K562 (cell line): ENCODE measurements around the gene MED29. TPM values are rescaled to one million over a fixed set of nuclear protein-coding genes. Genes with fewer than 3 reads are reported as not detected.

Experiments used
- ARID1B ChIP-seq: fragments of 450-650 bp; IDR thresholded peaks from 2 replicates; pipeline ENCODE4 v1.6.1; 2016; ENCODE audit warnings: antibody characterized with exemption, mild to moderate bottlenecking, inconsistent platforms
- C11orf30 ChIP-seq: fragments of 450-650 bp; IDR thresholded peaks from 2 replicates; pipeline ENCODE4 v1.6.1; 2016; ENCODE audit warnings: low read depth, mild to moderate bottlenecking
- CEBPG ChIP-seq, 3 experiments: fragments of 200-800 bp in 1 of 3; sonication (Bioruptor generic) in 1 of 3; sonication (generic) in 1 of 3; formaldehyde crosslinking in 1 of 3; IDR thresholded peaks in 2 of 3; conservative IDR thresholded peaks in 1 of 3; 2 replicates each; pipeline versions ENCODE4 v1.6.1 to v1.8.0; 2016 to 2022; ENCODE audit warnings: missing compliant biosample characterization in 2 of 3, missing genetic modification characterization in 2 of 3, mild to moderate bottlenecking in 1 of 3, missing genetic modification reagents in 1 of 3
- ESRRA ChIP-seq: fragments of 450-650 bp; IDR thresholded peaks from 2 replicates; pipeline ENCODE4 v1.6.1; 2014; ENCODE audit warnings: low read depth, mild to moderate bottlenecking, moderate library complexity, borderline replicate concordance
- ETV1 ChIP-seq: fragments of 450-650 bp; conservative IDR thresholded peaks from 2 replicates; pipeline ENCODE4 v1.6.1; 2016; ENCODE audit warnings: missing genetic modification characterization, control low read depth, low read depth, missing compliant biosample characterization
- MAFG ChIP-seq: fragments of 450-650 bp; conservative IDR thresholded peaks from 2 replicates; pipeline ENCODE4 v1.6.1; 2016; ENCODE audit warnings: missing genetic modification characterization, missing compliant biosample characterization
- polyA plus RNA-seq, 8 experiments: library from polyadenylated mRNA; depleted of rRNA in 4 of 8; stranded (reverse) in 5 of 8; unstranded in 3 of 8; fragments of >200 nt; fragmentation: Nextera tagmentation in 2 of 8; fragmentation: Illumina TruSeq in 1 of 8; extraction: Ambion mirVana in 2 of 8; extraction: Trizol in 1 of 8; gene quantifications; 2 replicates each; pipeline versions ENCODE4 v1.2.1 to v1.2.3, GENCODE V29; 2011 to 2014; ENCODE audit warnings: inconsistent platforms in 1 of 8, missing spikeins in 1 of 8
- total RNA-seq, 7 experiments: library from RNA; depleted of rRNA in 6 of 7; stranded (reverse); fragments of >200 nt in 6 of 7; fragmentation: Illumina TruSeq in 2 of 7; extraction: Trizol in 2 of 7; gene quantifications; 2 replicates each; pipeline versions ENCODE4 v1.2.1 to v1.2.3, GENCODE V29; 2011 to 2021; ENCODE audit warnings: low replicate concordance in 1 of 7
- TF ChIP-seq, protein P1 (sequence below), 3 experiments: fragments of 200-800 bp in 1 of 3; sonication (Bioruptor generic) in 1 of 3; sonication (generic) in 1 of 3; formaldehyde crosslinking in 1 of 3; IDR thresholded peaks; 2 replicates each; pipeline versions ENCODE4 v1.6.1 to v1.8.0; 2016 to 2022; ENCODE audit warnings: mild to moderate bottlenecking in 2 of 3, missing compliant biosample characterization in 2 of 3, missing genetic modification characterization in 2 of 3, missing genetic modification reagents in 1 of 3
- TF ChIP-seq, protein P2 (sequence below): sonication (generic); formaldehyde crosslinking; IDR thresholded peaks from 2 replicates; pipeline ENCODE4 v1.8.0; 2022; ENCODE audit warnings: mild to moderate bottlenecking, missing genetic modification reagents, borderline replicate concordance
- TF ChIP-seq, protein P3 (sequence below): fragments of 450-650 bp; IDR thresholded peaks from 2 replicates; pipeline ENCODE4 v1.7.1; 2018; ENCODE audit warnings: mild to moderate bottlenecking, low read depth; ENCODE audit not compliant: partially characterized antibody

Gene MED29
- total and polyA plus RNA-seq, 9 of the 15 experiments (the other 6 are each of a cell fraction or from before 2014, with no cell fraction given) = 1.8 to 22.6 (median 12.4) TPM

DNA sequence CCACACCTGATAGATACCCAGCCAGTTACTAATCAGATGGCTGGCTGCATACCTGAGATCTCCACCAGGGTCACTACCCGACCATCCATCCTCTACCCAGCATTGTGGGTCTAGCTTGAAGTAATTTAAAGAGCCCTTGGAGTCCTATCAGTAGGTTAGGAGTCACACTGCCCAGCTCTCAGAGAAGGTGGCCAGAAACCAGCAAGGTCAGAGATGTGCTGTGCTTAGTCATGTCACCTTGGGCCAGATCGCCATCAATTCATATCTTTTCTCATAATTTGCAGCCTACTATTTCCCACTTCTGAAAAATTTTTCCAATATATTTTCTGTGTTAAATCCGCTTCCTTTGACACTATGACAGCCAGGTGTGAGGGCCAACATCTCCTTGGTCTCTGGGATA is 35.1 kb upstream of the MED29 start (continued):
- TF ChIP-seq, protein P1, sequence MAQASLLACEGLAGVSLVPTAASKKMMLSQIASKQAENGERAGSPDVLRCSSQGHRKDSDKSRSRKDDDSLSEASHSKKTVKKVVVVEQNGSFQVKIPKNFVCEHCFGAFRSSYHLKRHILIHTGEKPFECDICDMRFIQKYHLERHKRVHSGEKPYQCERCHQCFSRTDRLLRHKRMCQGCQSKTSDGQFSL (CRISPR knock-in tag; IDR thresholded peaks at IDR 0.05) = no peak
- TF ChIP-seq, protein P1 (tag; IDR thresholded peaks at IDR 0.05) = no peak
- TF ChIP-seq ESRRA (peak; percentile 15; the same call in 1 of the 2 replicates), C11orf30 (peak; percentile 49), MAFG (tag) (0 out of 2 replicates have a peak, but pooled peaks have one; percentile 20), CEBPG (CRISPR knock-in tag; IDR thresholded peaks at IDR 0.05) (no peak), CEBPG (tag; conservative IDR thresholded peaks at IDR 0.05 in 1 of 2, IDR thresholded peaks at IDR 0.05 in 1 of 2) (no peak), ARID1B (peak; percentile 25; the same call in 1 of the 2 replicates), ETV1 (tag) (no peak)
- TF ChIP-seq, protein P2, sequence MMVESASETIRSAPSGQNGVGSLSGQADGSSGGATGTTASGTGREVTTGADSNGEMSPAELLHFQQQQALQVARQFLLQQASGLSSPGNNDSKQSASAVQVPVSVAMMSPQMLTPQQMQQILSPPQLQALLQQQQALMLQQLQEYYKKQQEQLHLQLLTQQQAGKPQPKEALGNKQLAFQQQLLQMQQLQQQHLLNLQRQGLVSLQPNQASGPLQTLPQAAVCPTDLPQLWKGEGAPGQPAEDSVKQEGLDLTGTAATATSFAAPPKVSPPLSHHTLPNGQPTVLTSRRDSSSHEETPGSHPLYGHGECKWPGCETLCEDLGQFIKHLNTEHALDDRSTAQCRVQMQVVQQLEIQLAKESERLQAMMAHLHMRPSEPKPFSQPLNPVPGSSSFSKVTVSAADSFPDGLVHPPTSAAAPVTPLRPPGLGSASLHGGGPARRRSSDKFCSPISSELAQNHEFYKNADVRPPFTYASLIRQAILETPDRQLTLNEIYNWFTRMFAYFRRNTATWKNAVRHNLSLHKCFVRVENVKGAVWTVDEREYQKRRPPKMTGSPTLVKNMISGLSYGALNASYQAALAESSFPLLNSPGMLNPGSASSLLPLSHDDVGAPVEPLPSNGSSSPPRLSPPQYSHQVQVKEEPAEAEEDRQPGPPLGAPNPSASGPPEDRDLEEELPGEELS = no peak
- TF ChIP-seq, protein P3, sequence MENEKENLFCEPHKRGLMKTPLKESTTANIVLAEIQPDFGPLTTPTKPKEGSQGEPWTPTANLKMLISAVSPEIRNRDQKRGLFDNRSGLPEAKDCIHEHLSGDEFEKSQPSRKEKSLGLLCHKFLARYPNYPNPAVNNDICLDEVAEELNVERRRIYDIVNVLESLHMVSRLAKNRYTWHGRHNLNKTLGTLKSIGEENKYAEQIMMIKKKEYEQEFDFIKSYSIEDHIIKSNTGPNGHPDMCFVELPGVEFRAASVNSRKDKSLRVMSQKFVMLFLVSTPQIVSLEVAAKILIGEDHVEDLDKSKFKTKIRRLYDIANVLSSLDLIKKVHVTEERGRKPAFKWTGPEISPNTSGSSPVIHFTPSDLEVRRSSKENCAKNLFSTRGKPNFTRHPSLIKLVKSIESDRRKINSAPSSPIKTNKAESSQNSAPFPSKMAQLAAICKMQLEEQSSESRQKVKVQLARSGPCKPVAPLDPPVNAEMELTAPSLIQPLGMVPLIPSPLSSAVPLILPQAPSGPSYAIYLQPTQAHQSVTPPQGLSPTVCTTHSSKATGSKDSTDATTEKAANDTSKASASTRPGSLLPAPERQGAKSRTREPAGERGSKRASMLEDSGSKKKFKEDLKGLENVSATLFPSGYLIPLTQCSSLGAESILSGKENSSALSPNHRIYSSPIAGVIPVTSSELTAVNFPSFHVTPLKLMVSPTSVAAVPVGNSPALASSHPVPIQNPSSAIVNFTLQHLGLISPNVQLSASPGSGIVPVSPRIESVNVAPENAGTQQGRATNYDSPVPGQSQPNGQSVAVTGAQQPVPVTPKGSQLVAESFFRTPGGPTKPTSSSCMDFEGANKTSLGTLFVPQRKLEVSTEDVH = no peak
- TF ChIP-seq, all 486 proteins: peak for 10
